A673 (cell line): ENCODE data around the gene CTNNBL1.

ENCODE experiments used
- EZH2 ChIP-seq: fragments of 200-600 bp; sonication (generic); IDR thresholded peaks from 2 replicates; pipeline ENCODE4 v1.6.1; 2017; ENCODE audit warnings: borderline replicate concordance, low read depth, mild to moderate bottlenecking, mixed read lengths, antibody characterized with exemption, low read length; ENCODE audit not compliant: poor library complexity, severe bottlenecking
- TF ChIP-seq, protein P1 (sequence below): fragments of 300-800, 200-600 bp; sonication (generic); conservative IDR thresholded peaks from 2 replicates; pipeline ENCODE4 v1.5.1; 2017; ENCODE audit warnings: low read depth, mild to moderate bottlenecking, antibody characterized with exemption, low read length, moderate library complexity, mixed read lengths

DNA sequence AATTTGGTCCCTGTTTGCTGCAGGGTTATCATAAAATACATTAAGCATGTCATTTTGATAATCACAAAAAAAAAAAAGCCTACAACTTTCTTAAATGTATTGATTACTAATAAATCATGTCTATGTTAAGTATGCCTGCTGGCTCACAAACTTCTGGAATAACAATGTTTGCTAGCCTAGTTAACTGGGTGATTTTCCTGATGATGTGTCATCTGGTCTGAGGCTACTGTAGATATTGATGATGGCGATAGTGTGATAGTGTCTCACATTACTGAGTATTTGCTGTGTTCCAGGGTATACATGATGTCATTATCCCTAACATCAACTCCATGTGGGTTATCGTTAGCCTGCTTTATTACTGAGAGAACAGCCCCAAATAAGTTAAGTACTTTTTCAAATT, 122.9 kb downstream of the CTNNBL1 start:
- TF ChIP-seq, protein P1, sequence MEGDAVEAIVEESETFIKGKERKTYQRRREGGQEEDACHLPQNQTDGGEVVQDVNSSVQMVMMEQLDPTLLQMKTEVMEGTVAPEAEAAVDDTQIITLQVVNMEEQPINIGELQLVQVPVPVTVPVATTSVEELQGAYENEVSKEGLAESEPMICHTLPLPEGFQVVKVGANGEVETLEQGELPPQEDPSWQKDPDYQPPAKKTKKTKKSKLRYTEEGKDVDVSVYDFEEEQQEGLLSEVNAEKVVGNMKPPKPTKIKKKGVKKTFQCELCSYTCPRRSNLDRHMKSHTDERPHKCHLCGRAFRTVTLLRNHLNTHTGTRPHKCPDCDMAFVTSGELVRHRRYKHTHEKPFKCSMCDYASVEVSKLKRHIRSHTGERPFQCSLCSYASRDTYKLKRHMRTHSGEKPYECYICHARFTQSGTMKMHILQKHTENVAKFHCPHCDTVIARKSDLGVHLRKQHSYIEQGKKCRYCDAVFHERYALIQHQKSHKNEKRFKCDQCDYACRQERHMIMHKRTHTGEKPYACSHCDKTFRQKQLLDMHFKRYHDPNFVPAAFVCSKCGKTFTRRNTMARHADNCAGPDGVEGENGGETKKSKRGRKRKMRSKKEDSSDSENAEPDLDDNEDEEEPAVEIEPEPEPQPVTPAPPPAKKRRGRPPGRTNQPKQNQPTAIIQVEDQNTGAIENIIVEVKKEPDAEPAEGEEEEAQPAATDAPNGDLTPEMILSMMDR: no peak
- no peak for TF ChIP-seq EZH2
